Mesothelial cell of epicardium (in vitro differentiated cells): ENCODE data around the gene THUMPD3. TPM values are rescaled to one million over a fixed set of nuclear protein-coding genes. Genes with fewer than 3 reads are reported as not detected.

Experiments used
- DNase-seq, 2 experiments: peaks; one replicate each; pipeline ENCODE4 v3.0.0; 2021; ENCODE audit warnings: low spot score in 2 of 2; ENCODE audit not compliant: unreplicated experiment in 2 of 2
- H3K27ac Mint-ChIP-seq: 2 replicates; pipeline ENCODE4 v1.8.0; 2021; ENCODE audit warnings: mixed read lengths
- H3K27me3 Mint-ChIP-seq: 2 replicates; pipeline ENCODE4 v1.8.0; 2021; ENCODE audit warnings: low read depth, mixed read lengths
- H3K36me3 Mint-ChIP-seq: 2 replicates; pipeline ENCODE4 v1.8.0; 2021; ENCODE audit warnings: mixed read lengths
- H3K4me1 Mint-ChIP-seq: 2 replicates; pipeline ENCODE4 v1.8.0; 2021; ENCODE audit warnings: mixed read lengths
- H3K4me3 Mint-ChIP-seq: 2 replicates; pipeline ENCODE4 v1.8.0; 2021; ENCODE audit warnings: mild to moderate bottlenecking, moderate library complexity, mixed read lengths
- H3K9me3 Mint-ChIP-seq: 2 replicates; pipeline ENCODE4 v1.8.0; 2021; ENCODE audit warnings: mixed read lengths
- CTCF ChIP-seq: fragments of 200-600 bp; sonication (generic); IDR thresholded peaks from one replicate; pipeline ENCODE4 v1.5.0; 2021; ENCODE audit warnings: antibody characterized with exemption; ENCODE audit not compliant: unreplicated experiment
- total RNA-seq: library from RNA; stranded (reverse); gene quantifications from 3 replicates; pipeline ENCODE4 v1.2.1, GENCODE V29; 2021

The THUMPD3 gene
- total RNA-seq, 1 donor from 2014 or later = 62.1 TPM

GRCh38 chr3:9327578-9327977, 35.3 kb upstream of the THUMPD3 start:
- no peak overlapping the region for H3K27ac Mint-ChIP-seq
- TF ChIP-seq CTCF = no peak
- peaks cover 16% of the 10 kb centered on the region for H3K9me3 Mint-ChIP-seq
- peaks cover 22% of the 10 kb centered on the region for H3K36me3 Mint-ChIP-seq
- no peak overlapping the region for H3K4me3 Mint-ChIP-seq
- H3K27me3 Mint-ChIP-seq = no peaks in the 10 kb centered on the region
- no peak for DNase-seq
- peaks cover 12% of the 10 kb centered on the region for H3K4me1 Mint-ChIP-seq

- H3K4me3 Mint-ChIP-seq = no peak overlapping the region
- no peaks in the 10 kb centered on the region for H3K27me3 Mint-ChIP-seq
- peaks cover 18% of the 10 kb centered on the region for H3K36me3 Mint-ChIP-seq
- peaks cover 22% of the 10 kb centered on the region for H3K4me1 Mint-ChIP-seq
- H3K9me3 Mint-ChIP-seq = peaks cover 14% of the 10 kb centered on the region
- DNase-seq = no peak
- H3K27ac Mint-ChIP-seq = no peak overlapping the region
- TF ChIP-seq CTCF = no peak
These were observed 32.6 kb upstream of the THUMPD3 start for GRCh38 chr3:9330166-9330703.

DNA sequence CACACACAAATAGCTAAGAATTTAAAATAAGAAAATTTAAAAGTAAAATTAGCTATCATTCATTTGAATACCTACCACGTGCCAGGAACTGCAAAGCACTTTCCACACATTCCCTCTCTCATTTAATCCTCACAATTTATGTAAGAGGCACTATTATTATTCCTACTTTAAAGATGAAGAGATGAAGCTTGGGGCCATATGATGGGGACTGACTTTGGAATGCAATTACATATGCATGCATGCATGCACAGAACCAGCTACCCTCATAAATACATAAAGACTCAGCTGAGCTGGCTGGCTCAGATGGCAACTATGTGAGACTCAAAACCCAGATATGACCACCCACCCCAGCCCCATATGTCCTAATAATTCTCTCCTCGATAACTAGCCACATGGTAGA, 31.7 kb upstream of the THUMPD3 start:
- no peak for TF ChIP-seq CTCF
- Mint-ChIP-seq H3K4me3 (no peak overlapping the region), H3K36me3 (peaks cover 18% of the 10 kb centered on the region), H3K9me3 (peaks cover 14% of the 10 kb centered on the region), H3K27me3 (no peaks in the 10 kb centered on the region), H3K27ac (peak overlapping the region; percentile 55), H3K4me1 (peaks cover 22% of the 10 kb centered on the region)
- no peak for DNase-seq

DNA sequence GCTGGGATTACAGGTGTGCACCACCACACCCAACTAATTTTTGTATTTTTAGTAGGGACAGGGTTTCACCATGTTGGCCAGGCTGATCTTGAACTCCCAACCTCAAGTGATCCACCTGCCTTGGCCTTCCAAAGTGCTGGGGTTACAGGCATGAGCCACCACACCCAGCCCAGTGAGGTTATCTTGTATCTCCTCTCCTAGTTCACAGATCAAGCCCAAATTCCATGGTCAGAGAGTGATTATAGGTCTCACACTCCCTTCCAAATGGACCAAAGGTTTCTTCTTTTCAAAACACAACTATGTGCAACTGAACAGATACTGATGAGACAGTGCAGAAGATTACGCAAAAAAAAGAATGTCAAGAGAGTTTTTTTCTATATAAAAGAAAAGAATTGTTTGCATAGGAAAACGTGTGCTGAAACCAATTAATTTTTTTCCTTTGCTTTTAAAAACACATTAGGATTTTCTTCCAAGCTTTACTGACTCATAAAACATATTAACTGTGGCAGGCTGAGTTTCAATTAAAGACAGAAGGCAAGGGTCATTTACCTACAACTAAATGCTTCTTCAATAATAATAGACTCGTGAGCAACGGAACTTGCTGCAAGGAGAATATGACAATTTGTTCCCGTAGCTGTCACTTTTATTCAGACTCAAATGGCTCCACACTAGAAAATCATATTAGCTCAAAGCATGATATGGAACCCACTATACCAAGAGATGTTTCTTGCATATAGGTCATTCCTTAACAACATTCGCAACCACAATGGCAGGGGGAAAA, 30.4 kb upstream of the THUMPD3 start:
- peaks cover 22% of the 10 kb centered on the region for H3K4me1 Mint-ChIP-seq
- no peaks in the 10 kb centered on the region for H3K27me3 Mint-ChIP-seq
- TF ChIP-seq CTCF = no peak
- peak overlapping the region; percentile 84 for H3K27ac Mint-ChIP-seq
- DNase-seq = no peak
- peaks cover 18% of the 10 kb centered on the region for H3K36me3 Mint-ChIP-seq
- H3K4me3 Mint-ChIP-seq = no peak overlapping the region
- H3K9me3 Mint-ChIP-seq = peaks cover 9% of the 10 kb centered on the region

DNA sequence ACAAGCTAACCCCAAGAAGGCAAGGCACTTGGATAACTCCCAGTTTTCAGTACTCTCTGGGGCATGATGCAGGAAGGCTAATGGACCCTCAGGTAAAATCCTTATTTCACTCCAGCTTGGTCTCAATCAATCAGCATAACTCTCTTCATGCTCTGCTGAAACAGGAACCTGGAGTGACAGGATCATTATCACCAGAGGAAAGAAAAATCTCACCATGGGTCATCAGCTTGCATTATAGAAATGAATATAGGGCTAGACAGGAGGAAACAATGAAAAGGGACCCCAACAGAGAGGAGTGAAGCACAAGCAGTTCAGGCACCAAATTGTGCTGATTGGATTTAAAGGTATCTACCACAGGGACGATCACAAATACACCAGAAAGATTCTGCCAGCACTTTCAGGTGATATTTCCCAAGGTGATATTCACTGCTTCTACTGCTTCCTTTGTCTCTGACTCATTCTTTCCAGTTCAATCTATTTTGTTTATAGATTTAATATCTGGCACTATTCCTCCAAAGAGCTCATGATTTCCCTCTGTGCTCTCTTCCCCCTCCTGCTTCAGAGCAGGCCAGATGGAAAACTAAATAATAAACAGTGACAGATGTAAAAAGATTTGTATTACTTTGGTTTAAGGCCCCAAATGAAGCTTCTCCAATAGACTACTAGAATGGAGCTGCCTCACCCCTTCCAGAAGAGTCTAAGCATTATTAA, 22.9 kb upstream of the THUMPD3 start:
- H3K27me3 Mint-ChIP-seq = no peaks in the 10 kb centered on the region
- H3K36me3 Mint-ChIP-seq = peaks cover 5% of the 10 kb centered on the region
- no peak for TF ChIP-seq CTCF
- H3K27ac Mint-ChIP-seq = no peak overlapping the region
- H3K9me3 Mint-ChIP-seq = no peaks in the 10 kb centered on the region
- no peak overlapping the region for H3K4me3 Mint-ChIP-seq
- no peak for DNase-seq
- peaks cover 21% of the 10 kb centered on the region for H3K4me1 Mint-ChIP-seq
